ENCODE data around the gene TMSB10.

GRCh38 chr2:84938194-84938879 lies 32.9 kb downstream of the TMSB10 start:
- TF ChIP-seq CTCF (IDR thresholded peaks at IDR 0.05) (no peak), EZH2 (IDR thresholded peaks at IDR 0.05; ENCODE audit: borderline replicate concordance, insufficient read depth, low read depth, low read length, poor library complexity, severe bottlenecking) (no peak)

Data from B cell (primary cell).